Measurements from ENCODE around the gene UST. TPM values are rescaled to one million over a fixed set of nuclear protein-coding genes. Genes with fewer than 3 reads are reported as not detected.

Gene UST
- total RNA-seq, 2 donors from 2014 or later: 15.3 to 16.3 TPM

DNA sequence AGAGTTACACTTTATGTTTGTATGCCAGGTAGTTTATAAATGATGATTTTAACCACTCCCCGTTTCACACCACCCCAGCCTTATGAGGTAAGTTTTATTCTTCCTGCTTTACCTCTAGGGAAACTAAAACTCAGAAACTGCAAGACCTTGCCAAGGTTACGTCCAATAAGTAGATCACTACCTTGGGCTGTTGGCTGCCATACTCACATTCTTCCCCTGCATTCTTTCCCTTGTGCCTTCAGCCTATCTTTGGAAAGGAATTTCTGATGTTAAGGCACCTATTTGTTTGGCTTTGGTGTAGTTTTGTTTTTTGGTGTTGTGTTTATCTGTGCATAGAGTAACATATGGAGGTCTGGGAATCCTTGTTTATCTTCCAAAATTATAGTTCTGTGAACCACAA, 122.1 kb downstream of the UST start:
- Histone ChIP-seq H3K4me3 (ENCODE audit: low read length) (no peak overlapping the region), H3K27ac (ENCODE audit: low read depth, low read length) (no peak overlapping the region), H3K9me3 (ENCODE audit: control insufficient read depth, low read length) (no peaks in the 10 kb centered on the region), H3K36me3 (ENCODE audit: control insufficient read depth, insufficient read depth, low read length) (no peaks in the 10 kb centered on the region), H3K27me3 (ENCODE audit: control insufficient read depth, insufficient read depth, low read length, poor library complexity, severe bottlenecking) (no peaks in the 10 kb centered on the region), H3K9ac (ENCODE audit: extremely low read depth, low read length, poor library complexity, severe bottlenecking) (no peak overlapping the region), H3K4me1 (ENCODE audit: control insufficient read depth, insufficient read depth, low read length) (peaks cover 7% of the 10 kb centered on the region)
- no peaks in the 10 kb centered on the region for H3K27me3 Mint-ChIP-seq (ENCODE audit: insufficient read depth)
- H3K9me3 Mint-ChIP-seq: peaks cover 4% of the 10 kb centered on the region
- DNase-seq: no peak
- no peak overlapping the region for H3K27ac Mint-ChIP-seq
- no peak overlapping the region for H3K4me3 Mint-ChIP-seq
- H3K36me3 Mint-ChIP-seq (ENCODE audit: low read depth): no peaks in the 10 kb centered on the region
- no peak for TF ChIP-seq CTCF (conservative IDR thresholded peaks at IDR 0.05)
- WGBS, 2 experiments (ENCODE audit: insufficient coverage in 1 of 2, insufficient read length in 1 of 2): 96 to 100% methylated on average over 1 to 2 of the region's 2 CpGs
- H3K4me1 Mint-ChIP-seq: peaks cover 24% of the 10 kb centered on the region

- Mint-ChIP-seq H3K4me3 (no peak overlapping the region), H3K27me3 (ENCODE audit: insufficient read depth) (no peaks in the 10 kb centered on the region), H3K4me1 (peaks cover 23% of the 10 kb centered on the region), H3K9me3 (peaks cover under 1% of the 10 kb centered on the region), H3K36me3 (ENCODE audit: low read depth) (no peaks in the 10 kb centered on the region), H3K27ac (no peak overlapping the region)
- no peak for TF ChIP-seq CTCF (conservative IDR thresholded peaks at IDR 0.05)
- 94 to 98% methylated on average over 7 of the region's 7 CpGs for WGBS, 2 experiments (ENCODE audit: insufficient coverage in 1 of 2, insufficient read length in 1 of 2)
- Histone ChIP-seq H3K27ac (ENCODE audit: low read depth, low read length) (no peak overlapping the region), H3K36me3 (ENCODE audit: control insufficient read depth, insufficient read depth, low read length) (no peaks in the 10 kb centered on the region), H3K9me3 (ENCODE audit: control insufficient read depth, low read length) (no peaks in the 10 kb centered on the region), H3K9ac (ENCODE audit: extremely low read depth, low read length, poor library complexity, severe bottlenecking) (no peak overlapping the region), H3K4me3 (ENCODE audit: low read length) (no peak overlapping the region), H3K4me1 (ENCODE audit: control insufficient read depth, insufficient read depth, low read length) (peaks cover 7% of the 10 kb centered on the region), H3K27me3 (ENCODE audit: control insufficient read depth, insufficient read depth, low read length, poor library complexity, severe bottlenecking) (no peaks in the 10 kb centered on the region)
- DNase-seq: no peak
These were observed 122.8 kb downstream of the UST start for GRCh38 chr6:148869585-148869984.

- H3K27ac ChIP-seq (ENCODE audit: low read depth, low read length): no peak overlapping the region
- peaks cover 22% of the 10 kb centered on the region for H3K4me1 Mint-ChIP-seq
- H3K36me3 Mint-ChIP-seq (ENCODE audit: low read depth): no peaks in the 10 kb centered on the region
- no peak overlapping the region for H3K27ac Mint-ChIP-seq
- no peak overlapping the region for H3K4me3 Mint-ChIP-seq
- no peak overlapping the region for H3K4me3 ChIP-seq (ENCODE audit: low read length)
- H3K9ac ChIP-seq (ENCODE audit: extremely low read depth, low read length, poor library complexity, severe bottlenecking): no peak overlapping the region
- no peak for DNase-seq
- 84 to 95% methylated on average over 3 to 4 of the region's 4 CpGs for WGBS, 2 experiments (ENCODE audit: insufficient coverage in 1 of 2, insufficient read length in 1 of 2)
- TF ChIP-seq CTCF (conservative IDR thresholded peaks at IDR 0.05): no peak
- H3K27me3 ChIP-seq (ENCODE audit: control insufficient read depth, insufficient read depth, low read length, poor library complexity, severe bottlenecking): no peaks in the 10 kb centered on the region
- H3K9me3 Mint-ChIP-seq: no peaks in the 10 kb centered on the region
- H3K36me3 ChIP-seq (ENCODE audit: control insufficient read depth, insufficient read depth, low read length): no peaks in the 10 kb centered on the region
- peaks cover 7% of the 10 kb centered on the region for H3K4me1 ChIP-seq (ENCODE audit: control insufficient read depth, insufficient read depth, low read length)
- H3K27me3 Mint-ChIP-seq (ENCODE audit: insufficient read depth): no peaks in the 10 kb centered on the region
- H3K9me3 ChIP-seq (ENCODE audit: control insufficient read depth, low read length): no peaks in the 10 kb centered on the region
These were observed 126.3 kb downstream of the UST start for GRCh38 chr6:148873154-148873553.
